Measurements from ENCODE around the gene MSANTD1. TPM values are rescaled to one million over a fixed set of nuclear protein-coding genes. Genes with fewer than 3 reads are reported as not detected.

MSANTD1 gene
- total and polyA plus RNA-seq, 8 donors, result 0.54 to 2.9 (median 1.0) TPM

DNA sequence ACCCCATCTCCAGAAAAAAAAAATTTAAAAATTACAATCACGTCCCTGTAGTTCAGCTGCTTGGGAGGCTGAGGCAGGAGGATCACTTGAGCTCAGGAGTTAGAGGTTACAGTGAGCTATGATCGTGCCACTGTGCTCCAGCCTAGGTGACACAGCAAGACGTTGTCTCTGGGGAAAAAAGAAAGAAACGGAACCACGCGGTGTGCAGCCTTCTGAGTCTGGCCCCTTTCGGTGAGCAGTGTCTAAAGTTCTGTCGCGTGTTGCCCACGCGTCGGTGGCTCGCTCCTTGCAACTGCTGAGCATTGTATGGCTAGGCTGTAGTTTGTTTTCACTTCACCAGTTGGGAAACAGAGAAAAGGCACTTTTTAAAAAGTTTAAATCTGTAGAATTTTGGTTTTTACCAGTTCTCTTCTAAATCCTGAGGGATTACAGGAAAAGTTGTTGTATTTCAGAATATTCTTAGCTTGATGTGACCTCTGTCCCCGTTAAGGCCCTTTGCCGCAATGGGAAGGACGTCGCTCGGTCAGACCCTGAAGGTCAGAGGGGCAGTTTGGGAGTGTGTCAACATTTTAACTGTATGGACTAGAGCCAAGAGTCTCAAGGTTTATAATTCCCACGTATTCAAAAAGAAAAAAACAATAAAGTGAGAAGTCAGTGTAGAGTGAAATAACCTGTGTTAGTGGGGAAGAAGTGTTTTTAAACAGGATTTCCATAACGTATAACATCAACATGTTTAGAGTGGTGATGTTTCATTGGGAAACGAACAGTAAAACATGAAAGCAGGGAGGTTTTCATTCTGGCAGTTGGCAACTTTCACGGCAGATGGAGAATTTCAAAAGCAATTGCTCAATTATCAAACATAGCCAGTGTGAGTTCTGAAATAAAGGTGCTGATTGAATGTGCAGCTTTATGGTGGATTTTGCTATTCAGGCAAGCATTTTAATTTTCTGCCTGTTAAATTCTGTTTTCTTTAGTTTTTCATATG, 45.8 kb upstream of the MSANTD1 start:
- Histone ChIP-seq H3K4me1 (peaks cover 9 to 27% (median 17%) of the 10 kb centered on the region in 3 donors), H3K27ac (peak overlapping the region in 3 of 4 donors; percentile 45 to 81 (median 80)), H3K36me3 (peaks cover 0 to 30% (median 15%) of the 10 kb centered on the region in 3 donors), H3K4me3 (no peak overlapping the region), H3K27me3 (no peaks in the 10 kb centered on the region), H3K9me3 (no peaks in the 10 kb centered on the region)
- ATAC-seq (peak; percentile 47 to 66 (median 58)), DNase-seq (no peak), FAIRE-seq (no peak)
- WGBS, 2 donors, result 38 to 39% methylated on average over 22 of the region's 22 CpGs
- TF ChIP-seq, protein P1, sequence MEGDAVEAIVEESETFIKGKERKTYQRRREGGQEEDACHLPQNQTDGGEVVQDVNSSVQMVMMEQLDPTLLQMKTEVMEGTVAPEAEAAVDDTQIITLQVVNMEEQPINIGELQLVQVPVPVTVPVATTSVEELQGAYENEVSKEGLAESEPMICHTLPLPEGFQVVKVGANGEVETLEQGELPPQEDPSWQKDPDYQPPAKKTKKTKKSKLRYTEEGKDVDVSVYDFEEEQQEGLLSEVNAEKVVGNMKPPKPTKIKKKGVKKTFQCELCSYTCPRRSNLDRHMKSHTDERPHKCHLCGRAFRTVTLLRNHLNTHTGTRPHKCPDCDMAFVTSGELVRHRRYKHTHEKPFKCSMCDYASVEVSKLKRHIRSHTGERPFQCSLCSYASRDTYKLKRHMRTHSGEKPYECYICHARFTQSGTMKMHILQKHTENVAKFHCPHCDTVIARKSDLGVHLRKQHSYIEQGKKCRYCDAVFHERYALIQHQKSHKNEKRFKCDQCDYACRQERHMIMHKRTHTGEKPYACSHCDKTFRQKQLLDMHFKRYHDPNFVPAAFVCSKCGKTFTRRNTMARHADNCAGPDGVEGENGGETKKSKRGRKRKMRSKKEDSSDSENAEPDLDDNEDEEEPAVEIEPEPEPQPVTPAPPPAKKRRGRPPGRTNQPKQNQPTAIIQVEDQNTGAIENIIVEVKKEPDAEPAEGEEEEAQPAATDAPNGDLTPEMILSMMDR (IDR thresholded peaks at IDR 0.05), result no peak
- intact Hi-C loops (cut with DNase I), result no loop called here

DNA sequence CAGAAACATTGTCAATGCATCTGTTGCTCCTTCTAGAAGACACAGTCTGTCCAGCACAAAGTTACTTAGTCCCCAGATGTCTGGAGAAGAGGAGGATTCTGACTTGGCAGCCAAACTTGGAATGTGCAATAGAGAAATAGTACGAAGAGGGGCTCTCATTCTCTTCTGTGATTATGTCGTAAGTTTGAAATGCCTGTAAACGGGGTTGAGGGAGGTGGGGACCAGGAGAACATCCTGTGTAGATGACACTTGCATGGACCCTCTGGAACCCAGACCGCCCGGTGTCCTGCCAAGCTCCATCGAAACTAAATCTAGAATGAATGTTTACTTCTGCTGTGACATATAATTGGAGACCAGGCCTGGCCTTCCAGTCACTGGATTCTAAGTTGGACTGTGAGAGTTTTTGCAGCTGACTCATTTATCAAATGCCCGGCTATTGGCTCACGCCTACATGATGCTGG, 45.0 kb upstream of the MSANTD1 start:
- Histone ChIP-seq H3K4me3 (no peak overlapping the region), H3K4me1 (peaks cover 9 to 29% (median 17%) of the 10 kb centered on the region in 3 donors), H3K27ac (peak overlapping the region in 3 of 4 donors; percentile 45 to 81 (median 80)), H3K9me3 (no peaks in the 10 kb centered on the region), H3K27me3 (no peaks in the 10 kb centered on the region), H3K36me3 (peaks cover 0 to 35% (median 19%) of the 10 kb centered on the region in 3 donors)
- ATAC-seq, result peak; percentile 83 to 90 (median 85)
- DNase-seq, result peak in 4 of 6 donors; percentile 53 to 78 (median 68)
- TF ChIP-seq, protein P1 (IDR thresholded peaks at IDR 0.05), result no peak
- no peak for FAIRE-seq
- intact Hi-C loops (cut with DNase I), result no loop called here
- WGBS, 2 donors, result 28 to 29% methylated on average over 8 of the region's 8 CpGs

- DNase-seq, result peak in 1 of 6 donors; percentile 22
- H3K27me3 ChIP-seq, result no peaks in the 10 kb centered on the region
- H3K9me3 ChIP-seq, result no peaks in the 10 kb centered on the region
- intact Hi-C loops (cut with DNase I), result no loop called here
- no peak overlapping the region for H3K4me3 ChIP-seq
- H3K4me1 ChIP-seq, result peaks cover 9 to 29% (median 17%) of the 10 kb centered on the region in 3 donors
- no peak for FAIRE-seq
- WGBS, 2 donors, result 90 to 94% methylated on average over 11 of the region's 11 CpGs
- TF ChIP-seq, protein P1 (IDR thresholded peaks at IDR 0.05), result no peak
- ATAC-seq, result no peak
- H3K36me3 ChIP-seq, result peaks cover 0 to 36% (median 27%) of the 10 kb centered on the region in 3 donors
- no peak overlapping the region for H3K27ac ChIP-seq
These were observed 43.0 kb upstream of the MSANTD1 start for GRCh38 chr4:3205995-3206394.

DNA sequence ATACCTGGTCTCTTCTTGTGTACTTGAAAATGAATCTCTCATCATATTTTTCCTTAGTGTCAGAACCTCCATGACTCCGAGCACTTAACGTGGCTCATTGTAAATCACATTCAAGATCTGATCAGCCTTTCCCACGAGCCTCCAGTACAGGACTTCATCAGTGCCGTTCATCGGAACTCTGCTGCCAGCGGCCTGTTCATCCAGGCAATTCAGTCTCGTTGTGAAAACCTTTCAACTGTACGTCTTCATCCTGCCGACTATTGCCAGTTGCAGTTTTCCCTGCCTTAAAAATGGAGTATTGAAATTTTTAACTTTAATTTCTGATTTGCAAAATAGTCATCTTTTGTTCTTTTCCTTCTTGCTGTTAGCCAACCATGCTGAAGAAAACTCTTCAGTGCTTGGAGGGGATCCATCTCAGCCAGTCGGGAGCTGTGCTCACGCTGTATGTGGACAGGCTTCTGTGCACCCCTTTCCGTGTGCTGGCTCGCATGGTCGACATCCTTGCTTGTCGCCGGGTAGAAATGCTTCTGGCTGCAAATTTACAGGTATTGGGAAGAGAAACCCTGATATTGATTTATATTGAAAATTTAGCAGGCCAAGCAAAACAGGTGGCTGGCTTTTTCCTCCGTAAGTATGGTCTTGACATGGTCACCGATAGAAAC, 42.4 kb upstream of the MSANTD1 start:
- intact Hi-C loops (cut with DNase I), result no loop called here
- ATAC-seq, result no peak
- H3K9me3 ChIP-seq, result no peaks in the 10 kb centered on the region
- H3K27ac ChIP-seq, result no peak overlapping the region
- H3K36me3 ChIP-seq, result peaks cover 0 to 34% (median 28%) of the 10 kb centered on the region in 3 donors
- 90 to 92% methylated on average over 18 of the region's 18 CpGs for WGBS, 2 donors
- H3K4me1 ChIP-seq, result peaks cover 9 to 29% (median 17%) of the 10 kb centered on the region in 3 donors
- FAIRE-seq, result no peak
- no peaks in the 10 kb centered on the region for H3K27me3 ChIP-seq
- peak in 1 of 6 donors; percentile 17 for DNase-seq
- no peak overlapping the region for H3K4me3 ChIP-seq
- TF ChIP-seq, protein P1 (IDR thresholded peaks at IDR 0.05), result no peak

All from pancreas (tissue), 10 donors.